GM12878 (cell line): ENCODE results near the gene GPSM3. TPM values are rescaled to one million over a fixed set of nuclear protein-coding genes. Genes with fewer than 3 reads are reported as not detected.

Experiments used
- ATAC-seq: fragments of 200-7000 bp; cut with Tn5 transposase; 3 replicates; pipeline ENCODE4 v1.9.1; 2020; ENCODE audit warnings: mild to moderate bottlenecking, moderate library complexity
- BruUV-seq: library from RNA; stranded (reverse); fragments of 400-500 nt; replicated peaks from 2 replicates; lab custom pipeline; 2021; lab: Mats Ljungman, UMichigan
- CTCF ChIA-PET: fragments of 300-600 bp; sonication (Branson Sonifier 250); formaldehyde crosslinking; extraction: SDS; loops from one replicate; lab custom pipeline; 2021; ENCODE audit warnings: inconsistent platforms; lab: Yijun Ruan, JAX
- POLR2A ChIA-PET: fragments of 350-600 bp; formaldehyde crosslinking; extraction: SDS; loops from one replicate; lab custom pipeline; 2021; ENCODE audit warnings: inconsistent platforms; lab: Charles Lee
- RAD21 ChIA-PET: fragments of 300-600 bp; sonication (Branson Sonifier 250); formaldehyde crosslinking; loops from one replicate; lab custom pipeline; 2023; ENCODE audit warnings: antibody characterized with exemption; ENCODE audit not compliant: unreplicated experiment; lab: Charles Lee
- SMC1A ChIA-PET: fragments of 300-600 bp; sonication (Branson Sonifier 250); formaldehyde crosslinking; loops from one replicate; lab custom pipeline; 2023; ENCODE audit not compliant: unreplicated experiment, uncharacterized antibody; lab: Charles Lee
- DNase-seq: peaks from one replicate; pipeline ENCODE4 v3.0.0-alpha.2; 2011; ENCODE audit warnings: low read depth, low spot score
- FAIRE-seq: peaks from 3 replicates; lab custom pipeline; 2011; peaks lifted over from hg19 to GRCh38; lab: Jason Lieb, UNC
- H2AFZ ChIP-seq: 2 replicates; pipeline ENCODE4 v1.6.0; 2011; ENCODE audit warnings: low read depth, low read length, control low read depth; ENCODE audit not compliant: control insufficient read depth
- H3K27ac ChIP-seq: 2 replicates; pipeline ENCODE4 v1.5.1; 2011; ENCODE audit warnings: control low read depth; ENCODE audit not compliant: control insufficient read depth, insufficient read depth
- H3K27me3 ChIP-seq, 2 experiments: replicated peaks in 1 of 2; 2 replicates each; pipeline versions ENCODE4 v1.6.0 to v1.6.1; 2011; ENCODE audit warnings: low read length in 1 of 2; ENCODE audit not compliant: control insufficient read depth in 2 of 2, insufficient read depth in 2 of 2
- H3K36me3 ChIP-seq, 2 experiments: 2 replicates each; pipeline ENCODE4 v1.5.1; 2011; ENCODE audit warnings: low read length in 1 of 2; ENCODE audit not compliant: control insufficient read depth in 2 of 2, insufficient read depth in 2 of 2
- H3K4me1 ChIP-seq: 2 replicates; pipeline ENCODE4 v1.6.1; 2011; ENCODE audit warnings: mild to moderate bottlenecking, low read length, moderate library complexity, mixed read lengths; ENCODE audit not compliant: control insufficient read depth, insufficient read depth
- H3K4me2 ChIP-seq: 2 replicates; pipeline ENCODE4 v1.6.0; 2011; ENCODE audit warnings: control low read depth; ENCODE audit not compliant: control insufficient read depth, insufficient read depth
- H3K4me3 ChIP-seq: fragments of 200-600 bp; sonication (generic); 2 replicates; pipeline ENCODE4 v1.5.1; 2016
- H3K79me2 ChIP-seq: 2 replicates; pipeline ENCODE4 v1.6.0; 2011; ENCODE audit warnings: low read length; ENCODE audit not compliant: control insufficient read depth, insufficient read depth
- H3K9ac ChIP-seq: 2 replicates; pipeline ENCODE4 v1.8.0; 2011; ENCODE audit warnings: low read length, control low read depth, mixed read lengths; ENCODE audit not compliant: control insufficient read depth, insufficient read depth
- H3K9me3 ChIP-seq: replicated peaks from 3 replicates; pipeline ENCODE4 v1.5.1; 2011; ENCODE audit warnings: mild to moderate bottlenecking, low read length; ENCODE audit not compliant: control insufficient read depth, insufficient read depth
- H4K20me1 ChIP-seq: 2 replicates; pipeline ENCODE4 v1.6.0; 2011; ENCODE audit not compliant: control insufficient read depth, insufficient read depth
- IKZF1 ChIP-seq: fragments of 450-650 bp; conservative IDR thresholded peaks from 2 replicates; pipeline ENCODE4 v1.6.1; 2017; ENCODE audit warnings: antibody characterized with exemption, mild to moderate bottlenecking
- NBN ChIP-seq: fragments of 450-650 bp; IDR thresholded peaks from 2 replicates; pipeline ENCODE4 v1.6.1; 2016
- WRNIP1 ChIP-seq: IDR thresholded peaks from 2 replicates; pipeline ENCODE4 v1.6.1; 2011; ENCODE audit warnings: low read depth, low read length, improper control_type of control experiment, borderline replicate concordance
- WGBS: methylation state at CpG from one replicate; pipeline ENCODE4 v1.1.6; 2016; ENCODE audit warnings: low lambda C conversion rate; ENCODE audit not compliant: insufficient replicate concordance, insufficient coverage; ENCODE audit errors: missing lambda C conversion rate; 5-methylcytosine and 5-hydroxymethylcytosine counted together
- in situ Hi-C: fragments of 300-500 bp; cut with MboI; formaldehyde crosslinking; loops from 9 replicates; pipeline ENCODE4 v1.14.3; 2018; ENCODE audit warnings: mixed read lengths
- intact Hi-C: fragments of 100-400 bp; cut with micrococcal nuclease; formaldehyde crosslinking; loops from one replicate; pipeline ENCODE4 v1.14.2; 2022; ENCODE audit not compliant: unreplicated experiment
- polyA plus RNA-seq, 11 experiments: library from polyadenylated mRNA; depleted of rRNA in 4 of 11; unstranded in 6 of 11; stranded (reverse) in 5 of 11; fragments of >200 nt; fragmentation: Nextera tagmentation in 4 of 11; fragmentation: Illumina TruSeq in 1 of 11; extraction: Ambion mirVana in 4 of 11; extraction: Trizol in 1 of 11; gene quantifications; 1 replicate in 1 of 11; 2 replicates in 10 of 11; pipeline versions ENCODE4 v1.2.1 to v1.2.3, GENCODE V29; 2011 to 2016; ENCODE audit warnings: inconsistent platforms in 2 of 11, missing spikeins in 2 of 11, low read depth in 1 of 11
- total RNA-seq, 4 experiments: library from RNA; depleted of rRNA in 3 of 4; stranded (reverse); fragments of >200 nt in 3 of 4; fragmentation: Illumina TruSeq in 1 of 4; extraction: Trizol in 1 of 4; gene quantifications; 2 replicates each; pipeline versions ENCODE4 v1.2.1 to v1.2.3, GENCODE V29; 2013 to 2021
- TF ChIP-seq, protein P1 (sequence below): fragments of 450-650 bp; formaldehyde crosslinking; IDR thresholded peaks from 2 replicates; pipeline ENCODE4 v1.4.0; 2020; ENCODE audit warnings: mild to moderate bottlenecking, moderate library complexity

GPSM3 gene
- total and polyA plus RNA-seq, 10 of the 15 experiments (the other 5 are each of a cell fraction or from before 2014, with no cell fraction given), result 22.0 to 137 (median 113) TPM

DNA sequence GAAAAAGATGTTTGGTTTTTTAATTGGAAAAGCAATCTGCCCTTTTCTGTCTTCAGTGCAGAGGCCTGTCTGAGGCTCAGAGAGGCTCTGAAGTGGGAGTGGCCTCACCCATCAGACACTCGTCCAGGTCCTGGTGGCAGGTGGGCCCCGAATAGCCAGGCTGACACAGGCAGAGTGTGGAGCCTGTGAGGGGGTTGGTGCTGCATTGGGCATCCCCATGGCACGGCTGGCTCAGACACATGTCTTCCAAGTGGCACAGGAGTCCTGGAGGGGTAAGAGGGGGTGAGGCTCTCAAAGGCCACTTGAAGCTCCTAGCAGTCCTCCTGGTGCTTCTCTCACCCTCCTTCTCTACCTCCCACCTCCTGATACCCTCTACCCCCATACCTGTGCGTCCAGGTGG lies 27.6 kb upstream of the GPSM3 start:
- Histone ChIP-seq H3K79me2 (no peaks in the 10 kb centered on the region), H3K36me3 (no peaks in the 10 kb centered on the region), H4K20me1 (no peaks in the 10 kb centered on the region), H3K9ac (no peak overlapping the region), H3K4me3 (no peak overlapping the region), H2AFZ (no peak overlapping the region), H3K9me3 (no peaks in the 10 kb centered on the region), H3K27me3 (peaks cover 3 to 4% of the 10 kb centered on the region in 2 experiments; a peak in 2 of 4 replicates), H3K4me1 (peaks cover 26% of the 10 kb centered on the region), H3K27ac (no peak overlapping the region), H3K4me2 (no peak overlapping the region)
- WGBS, result 6% methylated on average over 4 of the region's 4 CpGs
- TF ChIP-seq IKZF1, result no peak
- TF ChIP-seq NBN, result no peak
- TF ChIP-seq, protein P1, sequence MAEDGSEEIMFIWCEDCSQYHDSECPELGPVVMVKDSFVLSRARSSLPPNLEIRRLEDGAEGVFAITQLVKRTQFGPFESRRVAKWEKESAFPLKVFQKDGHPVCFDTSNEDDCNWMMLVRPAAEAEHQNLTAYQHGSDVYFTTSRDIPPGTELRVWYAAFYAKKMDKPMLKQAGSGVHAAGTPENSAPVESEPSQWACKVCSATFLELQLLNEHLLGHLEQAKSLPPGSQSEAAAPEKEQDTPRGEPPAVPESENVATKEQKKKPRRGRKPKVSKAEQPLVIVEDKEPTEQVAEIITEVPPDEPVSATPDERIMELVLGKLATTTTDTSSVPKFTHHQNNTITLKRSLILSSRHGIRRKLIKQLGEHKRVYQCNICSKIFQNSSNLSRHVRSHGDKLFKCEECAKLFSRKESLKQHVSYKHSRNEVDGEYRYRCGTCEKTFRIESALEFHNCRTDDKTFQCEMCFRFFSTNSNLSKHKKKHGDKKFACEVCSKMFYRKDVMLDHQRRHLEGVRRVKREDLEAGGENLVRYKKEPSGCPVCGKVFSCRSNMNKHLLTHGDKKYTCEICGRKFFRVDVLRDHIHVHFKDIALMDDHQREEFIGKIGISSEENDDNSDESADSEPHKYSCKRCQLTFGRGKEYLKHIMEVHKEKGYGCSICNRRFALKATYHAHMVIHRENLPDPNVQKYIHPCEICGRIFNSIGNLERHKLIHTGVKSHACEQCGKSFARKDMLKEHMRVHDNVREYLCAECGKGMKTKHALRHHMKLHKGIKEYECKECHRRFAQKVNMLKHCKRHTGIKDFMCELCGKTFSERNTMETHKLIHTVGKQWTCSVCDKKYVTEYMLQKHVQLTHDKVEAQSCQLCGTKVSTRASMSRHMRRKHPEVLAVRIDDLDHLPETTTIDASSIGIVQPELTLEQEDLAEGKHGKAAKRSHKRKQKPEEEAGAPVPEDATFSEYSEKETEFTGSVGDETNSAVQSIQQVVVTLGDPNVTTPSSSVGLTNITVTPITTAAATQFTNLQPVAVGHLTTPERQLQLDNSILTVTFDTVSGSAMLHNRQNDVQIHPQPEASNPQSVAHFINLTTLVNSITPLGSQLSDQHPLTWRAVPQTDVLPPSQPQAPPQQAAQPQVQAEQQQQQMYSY (CRISPR knock-in tag), result no peak
- no peak for TF ChIP-seq WRNIP1
- CTCF ChIA-PET, result no interaction called here
- POLR2A ChIA-PET, result no interaction called here
- SMC1A ChIA-PET, result no interaction called here
- in situ Hi-C loops (no loop called here), intact Hi-C loops (no loop called here)
- DNase-seq (no peak), FAIRE-seq (no peak), ATAC-seq (no peak)
- no TSS peak for BruUV-seq
- RAD21 ChIA-PET, result no interaction called here
